ENCODE results near the gene KSR1. TPM values are rescaled to one million over a fixed set of nuclear protein-coding genes. Genes with fewer than 3 reads are reported as not detected.

KSR1 gene
- total RNA-seq, 4 donors from 2014 or later, result 21.9 to 34.1 (median 29.0) TPM

- TF ChIP-seq, protein P1, sequence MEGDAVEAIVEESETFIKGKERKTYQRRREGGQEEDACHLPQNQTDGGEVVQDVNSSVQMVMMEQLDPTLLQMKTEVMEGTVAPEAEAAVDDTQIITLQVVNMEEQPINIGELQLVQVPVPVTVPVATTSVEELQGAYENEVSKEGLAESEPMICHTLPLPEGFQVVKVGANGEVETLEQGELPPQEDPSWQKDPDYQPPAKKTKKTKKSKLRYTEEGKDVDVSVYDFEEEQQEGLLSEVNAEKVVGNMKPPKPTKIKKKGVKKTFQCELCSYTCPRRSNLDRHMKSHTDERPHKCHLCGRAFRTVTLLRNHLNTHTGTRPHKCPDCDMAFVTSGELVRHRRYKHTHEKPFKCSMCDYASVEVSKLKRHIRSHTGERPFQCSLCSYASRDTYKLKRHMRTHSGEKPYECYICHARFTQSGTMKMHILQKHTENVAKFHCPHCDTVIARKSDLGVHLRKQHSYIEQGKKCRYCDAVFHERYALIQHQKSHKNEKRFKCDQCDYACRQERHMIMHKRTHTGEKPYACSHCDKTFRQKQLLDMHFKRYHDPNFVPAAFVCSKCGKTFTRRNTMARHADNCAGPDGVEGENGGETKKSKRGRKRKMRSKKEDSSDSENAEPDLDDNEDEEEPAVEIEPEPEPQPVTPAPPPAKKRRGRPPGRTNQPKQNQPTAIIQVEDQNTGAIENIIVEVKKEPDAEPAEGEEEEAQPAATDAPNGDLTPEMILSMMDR (IDR thresholded peaks at IDR 0.05; ENCODE audit: low read depth), result no peak
These were observed 139.8 kb downstream of the KSR1 start for GRCh38 chr17:27596096-27596495.

DNA sequence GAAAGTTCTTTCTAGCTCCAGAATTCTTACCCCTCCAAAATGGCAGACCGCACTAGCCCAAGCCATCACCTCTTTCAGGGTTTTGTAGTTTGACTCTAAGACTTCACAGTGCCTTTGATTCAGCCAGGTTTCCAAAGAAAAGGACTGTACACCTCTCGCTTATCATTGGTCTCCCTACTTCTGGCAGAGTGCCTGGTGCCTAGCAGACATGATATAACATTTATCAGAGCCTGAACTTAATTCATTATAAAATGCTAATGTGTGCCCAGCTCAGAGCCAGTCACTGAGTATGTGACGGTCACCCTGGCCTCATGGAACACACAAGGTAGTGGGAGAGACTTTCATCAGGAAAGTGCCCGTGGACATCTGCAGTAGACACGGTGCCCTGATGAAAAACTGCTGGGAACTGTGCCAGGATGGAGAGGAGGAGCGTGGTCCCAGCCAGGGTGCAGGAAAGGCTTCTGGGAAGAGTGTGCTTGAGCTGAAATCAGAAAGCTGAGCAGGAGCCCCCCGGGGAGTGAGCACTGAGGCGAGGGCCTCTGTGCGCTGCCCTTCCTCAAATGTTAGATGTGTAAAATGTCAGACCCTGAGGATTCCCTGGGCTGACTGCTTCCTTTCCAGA, 140.4 kb downstream of the KSR1 start:
- TF ChIP-seq, protein P1 (IDR thresholded peaks at IDR 0.05; ENCODE audit: low read depth), result no peak

DNA sequence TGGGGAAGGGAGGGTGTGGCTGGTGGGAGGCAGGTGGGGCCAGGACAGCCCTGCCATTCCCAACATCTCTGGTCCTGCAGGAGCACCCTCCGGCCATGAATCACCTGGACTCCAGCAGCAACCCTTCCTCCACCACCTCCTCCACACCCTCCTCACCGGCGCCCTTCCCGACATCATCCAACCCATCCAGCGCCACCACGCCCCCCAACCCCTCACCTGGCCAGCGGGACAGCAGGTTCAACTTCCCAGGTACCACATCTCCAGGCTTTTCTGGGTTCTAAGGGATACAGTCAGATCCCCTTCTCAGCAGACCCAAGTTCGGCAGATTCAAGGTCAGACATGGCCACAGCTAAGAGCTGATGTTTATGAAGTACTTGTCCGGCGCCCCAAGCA, 140.9 kb downstream of the KSR1 start:
- TF ChIP-seq, protein P1 (IDR thresholded peaks at IDR 0.05; ENCODE audit: low read depth), result no peak

DNA sequence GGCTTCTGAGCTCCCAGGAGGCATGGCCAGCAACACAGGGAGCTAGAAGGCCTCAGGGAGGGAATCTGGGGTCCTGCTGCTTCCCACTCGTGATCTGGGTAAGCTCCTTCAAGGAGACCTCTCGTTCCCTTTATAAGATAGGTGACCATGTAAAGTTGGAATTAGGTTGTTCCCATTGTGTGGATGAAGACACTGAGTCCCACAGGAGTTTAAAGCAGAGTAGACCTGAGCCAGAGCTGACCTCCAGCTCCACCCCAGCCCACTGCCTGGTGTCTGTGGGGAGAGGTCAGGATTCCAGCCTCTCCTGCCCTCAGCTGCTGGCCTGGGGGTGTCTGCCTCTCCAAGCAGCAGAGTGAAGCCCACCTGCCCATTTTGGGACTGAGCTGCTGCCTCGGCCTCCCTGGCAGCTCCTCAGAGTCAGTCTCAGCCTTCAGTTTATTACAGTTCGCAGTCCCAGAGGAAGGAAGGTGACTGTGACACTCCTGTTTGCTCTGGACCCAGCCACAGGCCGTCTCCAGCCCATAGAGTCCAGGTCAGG, 141.6 kb downstream of the KSR1 start:
- TF ChIP-seq, protein P1 (IDR thresholded peaks at IDR 0.05; ENCODE audit: low read depth), result no peak

DNA sequence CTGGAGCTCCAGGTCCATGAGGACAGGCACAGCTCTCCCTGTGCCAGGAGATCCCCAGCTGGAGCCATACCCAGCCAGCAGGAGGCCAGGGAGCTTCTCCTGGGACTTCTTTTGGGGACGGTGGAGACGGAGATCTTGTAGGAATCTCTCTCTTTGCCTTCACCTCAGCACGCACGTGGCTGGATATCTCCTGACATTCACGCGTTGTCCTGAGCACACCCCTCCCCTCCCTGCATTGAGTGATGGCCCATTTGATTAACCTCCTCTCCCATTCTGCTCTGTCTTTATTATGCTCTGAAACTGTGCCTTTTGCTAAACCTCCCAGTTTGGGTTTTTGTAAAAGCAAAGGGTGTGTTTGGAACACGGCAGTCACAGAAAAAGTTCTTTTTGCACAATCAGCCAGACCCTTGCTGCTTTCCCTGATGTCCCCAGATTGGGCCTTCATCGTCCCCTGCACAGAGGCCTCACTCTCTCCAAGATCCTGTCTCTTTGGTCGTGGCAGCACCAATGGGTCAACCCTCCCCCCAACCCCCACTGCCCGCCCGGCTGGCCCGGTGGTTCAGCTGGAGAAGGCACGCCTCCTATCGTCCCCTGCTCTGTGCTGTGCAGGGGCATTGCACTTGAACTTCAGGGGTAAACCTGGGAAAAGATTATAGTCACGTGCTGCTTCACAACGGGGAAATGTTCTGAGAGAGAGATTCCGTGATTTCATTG, 142.2 kb downstream of the KSR1 start:
- TF ChIP-seq, protein P1 (IDR thresholded peaks at IDR 0.05; ENCODE audit: low read depth), result no peak

DNA sequence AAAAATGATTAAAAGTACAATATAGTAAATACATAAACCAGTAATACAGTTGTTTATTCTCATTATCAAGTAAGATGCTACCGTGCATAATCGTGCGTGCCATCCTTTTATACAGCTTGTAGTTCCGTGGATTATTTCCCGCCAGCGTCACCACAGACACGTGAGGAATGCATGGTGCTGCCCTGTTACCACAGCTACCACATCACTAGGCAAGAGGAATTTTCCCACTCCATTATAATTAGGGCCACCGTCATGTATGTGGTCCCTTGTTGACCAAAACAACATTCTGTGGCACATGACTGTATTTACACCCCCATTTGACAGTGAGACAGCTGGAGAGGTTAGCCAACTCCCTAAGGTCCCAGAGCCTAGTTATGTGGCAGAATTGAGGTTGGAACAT, 144.2 kb downstream of the KSR1 start:
- TF ChIP-seq, protein P1 (IDR thresholded peaks at IDR 0.05; ENCODE audit: low read depth), result no peak
